NCI-H1694 (cell line): ENCODE measurements around the gene TPTE2.
"Not testable (repeated sequence)": the region's sequence is repeated elsewhere in the genome, so short reads cannot be mapped to it uniquely, and the experiment has no call there.

Experiments
- DNase-seq: peaks from one replicate; lab custom pipeline; 2025; lab: John Stamatoyannopoulos, UW

Gene TPTE2

GRCh38 chr13:19561127-19561582 lies at the start of gene TPTE2:
Gene TPTE2, minus strand, starts transcription at chr13:19561532. Its CDS starts 58,298 bp downstream, at chr13:19503234.
- not testable (repeated sequence) for DNase-seq

GRCh38 chr13:19607523-19608078 lies 46.3 kb upstream of the TPTE2 start:
- DNase-seq = no peak

GRCh38 chr13:19606737-19607136 lies 45.4 kb upstream of the TPTE2 start:
- DNase-seq = no peak

- no peak for DNase-seq
Measured at GRCh38 chr13:19606152-19606551, 44.8 kb upstream of the TPTE2 start.

GRCh38 chr13:19605161-19605955 lies 44.0 kb upstream of the TPTE2 start:
- DNase-seq = no peak

GRCh38 chr13:19604306-19604705 lies 43.0 kb upstream of the TPTE2 start:
- no peak for DNase-seq

GRCh38 chr13:19601749-19602725 lies 40.7 kb upstream of the TPTE2 start:
- no peak for DNase-seq

GRCh38 chr13:19597523-19597922 lies 36.2 kb upstream of the TPTE2 start:
- DNase-seq = no peak

- DNase-seq = no peak
Measured at GRCh38 chr13:19596960-19597361, 35.6 kb upstream of the TPTE2 start.

GRCh38 chr13:19596086-19596485 lies 34.8 kb upstream of the TPTE2 start:
- no peak for DNase-seq

GRCh38 chr13:19592657-19593180 lies 31.4 kb upstream of the TPTE2 start:
- DNase-seq = no peak

GRCh38 chr13:19591864-19592263 lies 30.5 kb upstream of the TPTE2 start:
- DNase-seq = no peak

- DNase-seq = no peak
Measured at GRCh38 chr13:19590423-19590822, 29.1 kb upstream of the TPTE2 start.

- DNase-seq = no peak
Measured at GRCh38 chr13:19589312-19589711, 28.0 kb upstream of the TPTE2 start.

GRCh38 chr13:19587635-19588300 lies 26.4 kb upstream of the TPTE2 start:
- DNase-seq = peak; percentile 4

GRCh38 chr13:19586904-19587634 lies 25.7 kb upstream of the TPTE2 start:
- DNase-seq = no peak

- DNase-seq = no peak
Measured at GRCh38 chr13:19581675-19582074, 20.3 kb upstream of the TPTE2 start.

GRCh38 chr13:19575230-19575629 lies 13.9 kb upstream of the TPTE2 start:
- no peak for DNase-seq

GRCh38 chr13:19573120-19573716 lies 11.9 kb upstream of the TPTE2 start:
- no peak for DNase-seq

- no peak for DNase-seq
Measured at GRCh38 chr13:19572280-19572679, 10.9 kb upstream of the TPTE2 start.
